Trophoblast cell (in vitro differentiated cells and primary cell): Measurements from ENCODE around the gene MKI67.

Experiments used
- DNase-seq, 2 donors: peaks; one replicate each; pipeline ENCODE4 v3.0.0-alpha.2; 2016
- H2AFZ ChIP-seq: 2 replicates; pipeline ENCODE4 v1.6.1; 2013; ENCODE audit warnings: low read length, moderate library complexity, mild to moderate bottlenecking; ENCODE audit not compliant: insufficient read depth, poor library complexity
- H2AK5ac ChIP-seq: 2 replicates; pipeline ENCODE4 v1.6.1; 2013; ENCODE audit warnings: mild to moderate bottlenecking, low read length
- H2BK120ac ChIP-seq: 2 replicates; pipeline ENCODE4 v1.6.1; 2013; ENCODE audit warnings: low read length, mild to moderate bottlenecking, moderate library complexity; ENCODE audit not compliant: insufficient read depth, poor library complexity
- H2BK12ac ChIP-seq: 2 replicates; pipeline ENCODE4 v1.6.1; 2013; ENCODE audit warnings: mild to moderate bottlenecking, low read length, moderate library complexity
- H2BK5ac ChIP-seq: 2 replicates; pipeline ENCODE4 v1.6.1; 2013; ENCODE audit warnings: low read length, low read depth, moderate library complexity, mild to moderate bottlenecking; ENCODE audit not compliant: poor library complexity
- H3K14ac ChIP-seq: 2 replicates; pipeline ENCODE4 v1.6.1; 2013; ENCODE audit warnings: mild to moderate bottlenecking, low read length
- H3K18ac ChIP-seq: 2 replicates; pipeline ENCODE4 v1.6.1; 2013; ENCODE audit warnings: mild to moderate bottlenecking, low read length
- H3K23ac ChIP-seq: 2 replicates; pipeline ENCODE4 v1.6.1; 2013; ENCODE audit warnings: low read length
- H3K27ac ChIP-seq: 2 replicates; pipeline ENCODE4 v1.5.1; 2013; ENCODE audit warnings: low read depth, mild to moderate bottlenecking, inconsistent platforms, low read length, moderate library complexity
- H3K27me3 ChIP-seq: 2 replicates; pipeline ENCODE4 v1.6.1; 2013; ENCODE audit warnings: inconsistent platforms, mild to moderate bottlenecking, low read length, moderate library complexity; ENCODE audit not compliant: insufficient read depth
- H3K36me3 ChIP-seq, 2 experiments: 1 replicate in 1 of 2; 2 replicates in 1 of 2; pipeline ENCODE4 v1.6.1; 2013; ENCODE audit warnings: low read length in 2 of 2, mild to moderate bottlenecking in 2 of 2, moderate library complexity in 1 of 2; ENCODE audit not compliant: insufficient read depth in 2 of 2, control insufficient read depth in 1 of 2
- H3K4ac ChIP-seq: 2 replicates; pipeline ENCODE4 v1.6.1; 2013; ENCODE audit warnings: low read depth, mild to moderate bottlenecking, low read length, moderate library complexity
- H3K4me1 ChIP-seq, 2 experiments: 1 replicate in 1 of 2; 2 replicates in 1 of 2; pipeline ENCODE4 v1.6.1; 2013; ENCODE audit warnings: low read length in 2 of 2, mild to moderate bottlenecking in 2 of 2, moderate library complexity in 1 of 2; ENCODE audit not compliant: insufficient read depth in 2 of 2, control insufficient read depth in 1 of 2
- H3K4me2 ChIP-seq: 2 replicates; pipeline ENCODE4 v1.6.1; 2013; ENCODE audit warnings: inconsistent platforms, mild to moderate bottlenecking, low read length, moderate library complexity
- H3K4me3 ChIP-seq: 2 replicates; pipeline ENCODE4 v1.5.1; 2013; ENCODE audit warnings: mild to moderate bottlenecking, low read depth, low read length, inconsistent platforms
- H3K79me1 ChIP-seq: one replicate; pipeline ENCODE4 v1.6.1; 2013; ENCODE audit warnings: low read length
- H3K79me2 ChIP-seq: 2 replicates; pipeline ENCODE4 v1.6.1; 2013; ENCODE audit warnings: low read length, mild to moderate bottlenecking; ENCODE audit not compliant: control insufficient read depth, insufficient read depth, poor library complexity
- H3K9ac ChIP-seq: 2 replicates; pipeline ENCODE4 v1.6.1; 2013; ENCODE audit warnings: mild to moderate bottlenecking, low read length
- H3K9me3 ChIP-seq: 2 replicates; pipeline ENCODE4 v1.6.1; 2013; ENCODE audit warnings: low read depth, mild to moderate bottlenecking, control low read depth, inconsistent platforms, low read length; ENCODE audit not compliant: insufficient read depth
- H4K12ac ChIP-seq: 2 replicates; pipeline ENCODE4 v1.6.1; 2013; ENCODE audit warnings: low read depth, mild to moderate bottlenecking, low read length, moderate library complexity
- H4K8ac ChIP-seq: 2 replicates; pipeline ENCODE4 v1.6.1; 2013; ENCODE audit warnings: low read depth, mild to moderate bottlenecking, low read length, moderate library complexity
- H4K91ac ChIP-seq: one replicate; pipeline ENCODE4 v1.6.1; 2013; ENCODE audit warnings: low read depth, mild to moderate bottlenecking, low read length, moderate library complexity
- WGBS: extraction: QIAGEN DNeasy Blood & Tissue Kit; methylation state at CpG from one replicate; pipeline ENCODE4 v1.1.7; 2013; ENCODE audit warnings: missing lambda C conversion rate; ENCODE audit not compliant: insufficient read length, insufficient coverage; ENCODE audit errors: extremely low coverage; 5-methylcytosine and 5-hydroxymethylcytosine counted together

MKI67 gene

DNA sequence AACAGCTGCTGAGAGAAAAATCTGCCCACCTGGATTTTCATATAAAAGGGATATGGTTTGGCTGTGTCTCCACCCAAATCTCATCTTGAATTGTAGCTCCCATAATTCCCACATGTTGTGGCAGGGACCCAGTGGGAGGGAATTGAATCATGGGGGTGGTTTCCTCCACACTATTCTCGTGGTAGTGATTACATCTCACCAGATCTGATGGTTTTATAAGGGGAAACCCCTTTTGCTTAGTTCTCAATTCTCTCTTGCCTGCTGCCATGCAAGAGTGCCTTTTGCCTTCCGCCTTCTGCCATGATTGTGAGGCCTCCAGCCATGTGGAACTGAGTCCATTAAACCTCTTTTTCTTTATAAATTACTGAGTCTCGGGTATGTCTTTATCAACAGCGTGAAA, 20.8 kb upstream of the MKI67 start:
- Histone ChIP-seq H2AFZ (no peak overlapping the region), H3K4me3 (no peak overlapping the region), H3K9ac (no peak overlapping the region), H3K79me1 (no peaks in the 10 kb centered on the region), H4K12ac (no peak overlapping the region), H3K4me1 (peaks cover 0 to 3% of the 10 kb centered on the region in 2 experiments), H3K18ac (no peak overlapping the region), H3K36me3 (no peaks in the 10 kb centered on the region), H3K14ac (no peak overlapping the region), H2BK12ac (no peak overlapping the region), H4K91ac (no peak overlapping the region), H3K4me2 (no peak overlapping the region), H3K79me2 (no peaks in the 10 kb centered on the region), H3K27ac (no peak overlapping the region), H2BK5ac (no peak overlapping the region), H3K4ac (no peak overlapping the region), H3K27me3 (no peaks in the 10 kb centered on the region), H2BK120ac (no peak overlapping the region), H3K9me3 (no peaks in the 10 kb centered on the region), H4K8ac (no peak overlapping the region), H2AK5ac (no peak overlapping the region), H3K23ac (no peak overlapping the region)
- WGBS: no CpG with 5 or more reads among the region's 4 CpGs
- no peak for DNase-seq

GRCh38 chr10:128144547-128144946, 18.3 kb upstream of the MKI67 start:
- no peaks in the 10 kb centered on the region for H3K9me3 ChIP-seq
- no peak overlapping the region for H2AK5ac ChIP-seq
- H3K27ac ChIP-seq: no peak overlapping the region
- no peak overlapping the region for H3K9ac ChIP-seq
- no peak overlapping the region for H4K8ac ChIP-seq
- H3K4ac ChIP-seq: no peak overlapping the region
- no peak overlapping the region for H2AFZ ChIP-seq
- H4K91ac ChIP-seq: no peak overlapping the region
- no CpG with 5 or more reads among the region's 1 CpG for WGBS
- no peaks in the 10 kb centered on the region for H3K36me3 ChIP-seq
- no peak overlapping the region for H3K23ac ChIP-seq
- H3K79me1 ChIP-seq: no peaks in the 10 kb centered on the region
- no peak overlapping the region for H3K18ac ChIP-seq
- no peak overlapping the region for H2BK120ac ChIP-seq
- H2BK12ac ChIP-seq: no peak overlapping the region
- H3K14ac ChIP-seq: no peak overlapping the region
- H3K79me2 ChIP-seq: no peaks in the 10 kb centered on the region
- no peaks in the 10 kb centered on the region for H3K4me1 ChIP-seq
- H4K12ac ChIP-seq: no peak overlapping the region
- no peak overlapping the region for H3K4me3 ChIP-seq
- H2BK5ac ChIP-seq: no peak overlapping the region
- no peak overlapping the region for H3K4me2 ChIP-seq
- no peak for DNase-seq
- no peaks in the 10 kb centered on the region for H3K27me3 ChIP-seq

GRCh38 chr10:128143531-128143930, 17.3 kb upstream of the MKI67 start:
- Histone ChIP-seq H3K14ac (no peak overlapping the region), H3K4ac (no peak overlapping the region), H3K9me3 (no peaks in the 10 kb centered on the region), H3K36me3 (no peaks in the 10 kb centered on the region), H3K79me2 (no peaks in the 10 kb centered on the region), H3K4me2 (no peak overlapping the region), H2BK12ac (no peak overlapping the region), H3K9ac (no peak overlapping the region), H3K4me1 (no peaks in the 10 kb centered on the region), H2AFZ (no peak overlapping the region), H3K79me1 (no peaks in the 10 kb centered on the region), H2BK5ac (no peak overlapping the region), H2BK120ac (no peak overlapping the region), H3K27me3 (no peaks in the 10 kb centered on the region), H2AK5ac (no peak overlapping the region), H3K27ac (no peak overlapping the region), H3K4me3 (no peak overlapping the region), H3K18ac (no peak overlapping the region), H4K12ac (no peak overlapping the region), H4K8ac (no peak overlapping the region), H4K91ac (no peak overlapping the region), H3K23ac (no peak overlapping the region)
- WGBS: no CpG with 5 or more reads among the region's 2 CpGs
- peak; percentile 5 to 23 for DNase-seq

DNA sequence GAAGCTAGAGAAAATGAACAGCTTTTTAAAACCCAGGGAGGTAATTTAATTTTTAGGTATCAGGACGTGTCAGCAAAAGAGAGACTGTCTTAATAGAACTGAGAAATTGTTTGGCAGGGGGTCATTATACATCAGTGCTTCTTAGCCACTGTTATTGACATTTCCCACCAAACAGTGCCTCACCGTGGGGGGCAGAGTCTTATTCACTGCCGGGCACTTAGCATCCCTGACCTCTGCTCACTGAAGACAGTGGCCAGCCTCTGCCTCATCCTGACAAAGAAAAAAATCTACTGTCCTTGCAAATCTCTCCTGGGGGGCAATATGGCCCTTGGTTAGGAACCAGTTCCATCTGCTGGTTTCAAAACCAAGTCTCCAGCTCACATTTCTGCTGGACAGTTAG, 14.2 kb upstream of the MKI67 start:
- Histone ChIP-seq H2AK5ac (no peak overlapping the region), H3K27me3 (no peaks in the 10 kb centered on the region), H4K91ac (no peak overlapping the region), H3K18ac (no peak overlapping the region), H3K4ac (no peak overlapping the region), H2BK120ac (no peak overlapping the region), H3K23ac (no peak overlapping the region), H2AFZ (no peak overlapping the region), H3K4me3 (no peak overlapping the region), H3K36me3 (no peaks in the 10 kb centered on the region), H3K9ac (no peak overlapping the region), H2BK12ac (no peak overlapping the region), H3K27ac (no peak overlapping the region), H4K12ac (no peak overlapping the region), H3K79me2 (no peaks in the 10 kb centered on the region), H4K8ac (no peak overlapping the region), H3K4me2 (no peak overlapping the region), H3K4me1 (no peaks in the 10 kb centered on the region), H3K14ac (no peak overlapping the region), H3K79me1 (no peaks in the 10 kb centered on the region), H3K9me3 (no peaks in the 10 kb centered on the region), H2BK5ac (no peak overlapping the region)
- DNase-seq: no peak
- whole genome bisulfite sequencing: no CpG with 5 or more reads among the region's 3 CpGs
